A549 (cell line): ENCODE measurements around the gene DCAF7. TPM values are rescaled to one million over a fixed set of nuclear protein-coding genes. Genes with fewer than 3 reads are reported as not detected.

Experiments used
- ATAC-seq, 2 experiments: fragments of 200-7000 bp in 1 of 2; fragments of >200 bp in 1 of 2; cut with Nextera tagmentation in 1 of 2; cut with Tn5 transposase in 1 of 2; 3 replicates each; pipeline versions ENCODE4 v1.8.0 to v1.9.1; 2018 to 2020; ENCODE audit warnings: mild to moderate bottlenecking in 1 of 2, moderate library complexity in 1 of 2
- CTCF ChIA-PET: fragments of 300-600 bp; sonication (Branson Sonifier 250); formaldehyde crosslinking; extraction: SDS; loops from one replicate; lab custom pipeline; 2021; ENCODE audit warnings: antibody characterized with exemption, inconsistent platforms; lab: Yijun Ruan, JAX
- POLR2A ChIA-PET: fragments of 350-600 bp; formaldehyde crosslinking; extraction: SDS; loops from one replicate; lab custom pipeline; 2021; ENCODE audit warnings: antibody characterized with exemption, inconsistent platforms; lab: Yijun Ruan, JAX
- DNase-seq, 2 experiments: peaks; one replicate each; pipeline versions ENCODE4 v3.0.0 to v3.0.0-alpha.2; 2011 to 2016; ENCODE audit warnings: low read depth in 1 of 2, low spot score in 1 of 2
- FAIRE-seq: peaks from 2 replicates; lab custom pipeline; 2011; peaks lifted over from hg19 to GRCh38; lab: Jason Lieb, UNC
- H3K27ac ChIP-seq, 2 experiments: fragments of >200 bp; sonication (Bioruptor Twin); formaldehyde crosslinking; 3 replicates each; pipeline ENCODE4 v1.5.1; 2016 to 2017
- H3K4me1 ChIP-seq: fragments of >200 bp; sonication (Bioruptor Twin); formaldehyde crosslinking; 3 replicates; pipeline ENCODE4 v1.6.1; 2016
- H3K4me2 ChIP-seq: fragments of >200 bp; sonication (Bioruptor Twin); formaldehyde crosslinking; 3 replicates; pipeline ENCODE4 v1.6.1; 2016
- H3K4me3 ChIP-seq: fragments of >200 bp; sonication (Bioruptor Twin); formaldehyde crosslinking; 3 replicates; pipeline ENCODE4 v1.5.1; 2016
- H3K9me3 ChIP-seq: fragments of >200 bp; sonication (Bioruptor Twin); formaldehyde crosslinking; 3 replicates; pipeline ENCODE4 v1.6.1; 2016
- BCL3 ChIP-seq: fragments of >200 bp; sonication (Bioruptor Twin); formaldehyde crosslinking; IDR thresholded peaks from 3 replicates; pipeline ENCODE4 v1.6.1; 2016
- BHLHE40 ChIP-seq: IDR thresholded peaks from 2 replicates; pipeline ENCODE4 v1.6.1; 2012; ENCODE audit warnings: low read depth, low read length, inconsistent platforms
- CBX2 ChIP-seq: fragments of 200-600 bp; sonication (generic); IDR thresholded peaks from 2 replicates; pipeline ENCODE4 v1.6.1; 2016; ENCODE audit warnings: low read depth, mild to moderate bottlenecking, borderline replicate concordance
- CBX8 ChIP-seq: fragments of 200-600 bp; sonication (generic); IDR thresholded peaks from 2 replicates; pipeline ENCODE4 v1.6.1; 2016
- CEBPB ChIP-seq, 2 experiments: fragments of >200 bp in 1 of 2; sonication (Bioruptor Twin) in 1 of 2; formaldehyde crosslinking in 1 of 2; IDR thresholded peaks; 2 replicates each; pipeline ENCODE4 v1.6.1; 2012 to 2016
- CHD4 ChIP-seq: fragments of 200-600 bp; sonication (generic); IDR thresholded peaks from 2 replicates; pipeline ENCODE4 v1.6.1; 2016; ENCODE audit warnings: antibody characterized with exemption, mild to moderate bottlenecking, borderline replicate concordance
- E2F6 ChIP-seq: IDR thresholded peaks from 2 replicates; pipeline ENCODE4 v1.6.1; 2012; ENCODE audit warnings: low read depth, borderline replicate concordance
- EHF ChIP-seq: fragments of 250-450 bp; sonication (Bioruptor Pico); IDR thresholded peaks from 2 replicates; pipeline ENCODE4 v1.5.0; 2020; ENCODE audit warnings: mild to moderate bottlenecking
- ELK1 ChIP-seq: fragments of 150-350 bp; IDR thresholded peaks from 2 replicates; pipeline ENCODE4 v1.6.1; 2014; ENCODE audit warnings: low read depth, mild to moderate bottlenecking, low read length
- EP300 ChIP-seq, 2 experiments: fragments of >200 bp; sonication (Bioruptor Twin); formaldehyde crosslinking; IDR thresholded peaks; 2 replicates in 1 of 2; 3 replicates in 1 of 2; pipeline ENCODE4 v1.6.1; 2016 to 2017
- ESRRA ChIP-seq: fragments of 150-350 bp; IDR thresholded peaks from 2 replicates; pipeline ENCODE4 v1.6.1; 2014; ENCODE audit warnings: mild to moderate bottlenecking, low read length, borderline replicate concordance
- FOSL2 ChIP-seq, 2 experiments: fragments of 450-650 bp in 1 of 2; fragments of >200 bp in 1 of 2; sonication (Bioruptor Twin) in 1 of 2; formaldehyde crosslinking; IDR thresholded peaks; 2 replicates each; pipeline versions ENCODE4 v1.5.0 to v1.6.1; 2016 to 2020; ENCODE audit warnings: mild to moderate bottlenecking in 1 of 2, moderate library complexity in 1 of 2
- FOXS1 ChIP-seq: fragments of 250-450 bp; sonication (Bioruptor Pico); IDR thresholded peaks from 2 replicates; pipeline ENCODE4 v1.5.0; 2020; ENCODE audit warnings: mild to moderate bottlenecking, moderate library complexity
- HES2 ChIP-seq: fragments of >200 bp; sonication (Bioruptor Twin); formaldehyde crosslinking; IDR thresholded peaks from 2 replicates; pipeline ENCODE4 v1.6.1; 2016
- HMGXB4 ChIP-seq: fragments of 250-450 bp; sonication (Bioruptor Pico); IDR thresholded peaks from 2 replicates; pipeline ENCODE4 v1.5.0; 2021; ENCODE audit warnings: mild to moderate bottlenecking, moderate library complexity, borderline replicate concordance
- HOXA7 ChIP-seq: fragments of 250-450 bp; sonication (Bioruptor Pico); IDR thresholded peaks from 2 replicates; pipeline ENCODE4 v1.5.0; 2020; ENCODE audit warnings: mild to moderate bottlenecking, moderate library complexity
- JUN ChIP-seq, 2 experiments: fragments of >200 bp; sonication (Bioruptor Twin); formaldehyde crosslinking; IDR thresholded peaks; 2 replicates in 1 of 2; 3 replicates in 1 of 2; pipeline ENCODE4 v1.6.1; 2016 to 2017
- JUNB ChIP-seq: fragments of >200 bp; sonication (Bioruptor Twin); formaldehyde crosslinking; IDR thresholded peaks from 2 replicates; pipeline ENCODE4 v1.6.1; 2016
- KDM5A ChIP-seq: fragments of 200-600 bp; sonication (generic); IDR thresholded peaks from 2 replicates; pipeline ENCODE4 v1.6.1; 2016; ENCODE audit warnings: antibody characterized with exemption, mild to moderate bottlenecking
- MAFK ChIP-seq: fragments of 450-650 bp; IDR thresholded peaks from 2 replicates; pipeline ENCODE4 v1.6.1; 2014; ENCODE audit not compliant: partially characterized antibody
- MAZ ChIP-seq: fragments of 150-350 bp; IDR thresholded peaks from 2 replicates; pipeline ENCODE4 v1.6.1; 2014; ENCODE audit warnings: antibody characterized with exemption, low read depth, low read length, borderline replicate concordance
- NPAS2 ChIP-seq: fragments of 250-450 bp; sonication (Bioruptor Pico); IDR thresholded peaks from 2 replicates; pipeline ENCODE4 v1.8.0; 2022; ENCODE audit warnings: mild to moderate bottlenecking, moderate library complexity, borderline replicate concordance
- NR3C1 ChIP-seq: fragments of >200 bp; sonication (Bioruptor Twin); formaldehyde crosslinking; IDR thresholded peaks from 3 replicates; pipeline ENCODE4 v1.6.1; 2017
- POLR2A ChIP-seq: IDR thresholded peaks from 2 replicates; pipeline ENCODE4 v1.6.1; 2012; ENCODE audit warnings: mild to moderate bottlenecking, low read length
- POLR2AphosphoS2 ChIP-seq: conservative IDR thresholded peaks from 2 replicates; pipeline ENCODE4 v1.6.1; 2012; ENCODE audit warnings: low read length, improper control_type of control experiment, inconsistent platforms
- RAD21 ChIP-seq, 2 experiments: fragments of >200 bp in 1 of 2; sonication (Bioruptor Twin) in 1 of 2; formaldehyde crosslinking in 1 of 2; IDR thresholded peaks in 1 of 2; conservative IDR thresholded peaks in 1 of 2; 2 replicates in 1 of 2; 3 replicates in 1 of 2; pipeline ENCODE4 v1.6.1; 2012 to 2018; ENCODE audit warnings: inconsistent platforms in 1 of 2
- RARB ChIP-seq: fragments of 250-450 bp; sonication (Bioruptor Pico); IDR thresholded peaks from 2 replicates; pipeline ENCODE4 v1.8.0; 2021; ENCODE audit warnings: mild to moderate bottlenecking, moderate library complexity
- RNF2 ChIP-seq: fragments of 200-600 bp; sonication (generic); IDR thresholded peaks from 2 replicates; pipeline ENCODE4 v1.6.1; 2016; ENCODE audit warnings: low read depth, mild to moderate bottlenecking, antibody characterized with exemption, moderate library complexity, borderline replicate concordance
- SMC3 ChIP-seq: fragments of >200 bp; sonication (Bioruptor Twin); formaldehyde crosslinking; IDR thresholded peaks from 3 replicates; pipeline ENCODE4 v1.6.1; 2018; ENCODE audit warnings: inconsistent platforms
- SREBF2 ChIP-seq: fragments of 450-650 bp; IDR thresholded peaks from 2 replicates; pipeline ENCODE4 v1.6.1; 2014; ENCODE audit warnings: mild to moderate bottlenecking, moderate library complexity
- TFCP2L1 ChIP-seq: fragments of 250-450 bp; sonication (Bioruptor Pico); IDR thresholded peaks from 2 replicates; pipeline ENCODE4 v1.5.0; 2021; ENCODE audit warnings: mild to moderate bottlenecking
- TP53 ChIP-seq: fragments of 250-450 bp; sonication (Bioruptor Pico); IDR thresholded peaks from 2 replicates; pipeline ENCODE4 v1.5.0; 2021; ENCODE audit warnings: mild to moderate bottlenecking, moderate library complexity
- ZSCAN20 ChIP-seq: fragments of 250-450 bp; sonication (Bioruptor Pico); IDR thresholded peaks from 2 replicates; pipeline ENCODE4 v1.8.0; 2022; ENCODE audit warnings: mild to moderate bottlenecking, moderate library complexity
- WGBS: methylation state at CpG from one replicate; pipeline ENCODE4 v1.1.6; 2017; ENCODE audit errors: missing lambda C conversion rate; 5-methylcytosine and 5-hydroxymethylcytosine counted together
- polyA plus RNA-seq, 4 experiments: library from polyadenylated mRNA; depleted of rRNA in 3 of 4; stranded (reverse); fragments of >200 nt; fragmentation: RNase III in 1 of 4; extraction: RNeasy Plus Mini Kit Qiagen cat#74134 plus additional on column Dnase treatment in 1 of 4; gene quantifications; 2 replicates in 3 of 4; 3 replicates in 1 of 4; pipeline ENCODE4 v1.2.3, GENCODE V29; 2011 to 2017
- TF ChIP-seq, protein P1 (sequence below): IDR thresholded peaks from 2 replicates; pipeline ENCODE4 v1.6.1; 2012
- TF ChIP-seq, protein P2 (sequence below): IDR thresholded peaks from 2 replicates; pipeline ENCODE4 v1.6.1; 2012

DCAF7 gene
- polyA plus RNA-seq, 2 of the 4 experiments (the other 2 are of a cell fraction) = 37.9 to 51.4 TPM

- FAIRE-seq = no peak
- TF ChIP-seq POLR2A = peak; percentile 75
- TF ChIP-seq, protein P1, sequence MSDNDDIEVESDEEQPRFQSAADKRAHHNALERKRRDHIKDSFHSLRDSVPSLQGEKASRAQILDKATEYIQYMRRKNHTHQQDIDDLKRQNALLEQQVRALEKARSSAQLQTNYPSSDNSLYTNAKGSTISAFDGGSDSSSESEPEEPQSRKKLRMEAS = peak; percentile 95
- TF ChIP-seq FOXS1 = no peak
- no peak for TF ChIP-seq RNF2
- TF ChIP-seq ZSCAN20 = no peak
- no peak for TF ChIP-seq SREBF2
- TF ChIP-seq HMGXB4 (CRISPR knock-in tag) = 0 out of 2 replicates have a peak, but pooled peaks have one; percentile 68
- peak in 1 of 2 experiments; percentile 28; a peak in 1 of 4 replicates for TF ChIP-seq CEBPB (IDR thresholded peaks at IDR 0.05)
- TF ChIP-seq ELK1 = no peak
- no peak for TF ChIP-seq JUNB
- TF ChIP-seq POLR2AphosphoS2 = no peak
- no peak for TF ChIP-seq RARB (CRISPR knock-in tag)
- peak; percentile 86 for TF ChIP-seq TFCP2L1
- TF ChIP-seq RAD21 (conservative IDR thresholded peaks at IDR 0.05 in 1 of 2, IDR thresholded peaks at IDR 0.05 in 1 of 2) = 0 out of 5 replicates have a peak, but pooled peaks of 1 of the 2 experiments have one; percentile 17
- TF ChIP-seq JUN (IDR thresholded peaks at IDR 0.05) = peak; percentile 82 to 97
- no peak for TF ChIP-seq NR3C1
- TF ChIP-seq HES2 = no peak
- peak; percentile 96 for TF ChIP-seq KDM5A
- no peak for TF ChIP-seq BHLHE40
- no peak for TF ChIP-seq EP300 (IDR thresholded peaks at IDR 0.05)
- TF ChIP-seq SMC3 = peak; percentile 26; the same call in 1 of the 3 replicates
- no peak for TF ChIP-seq MAFK
- TF ChIP-seq MAZ = peak; percentile 84; the same call in 1 of the 2 replicates
- TF ChIP-seq EHF = no peak
- peak; percentile 78 for TF ChIP-seq ESRRA
- TF ChIP-seq TP53 (CRISPR knock-in tag) = 0 out of 2 replicates have a peak, but pooled peaks have one; percentile 23
- TF ChIP-seq CBX2 = no peak
- TF ChIP-seq, protein P2, sequence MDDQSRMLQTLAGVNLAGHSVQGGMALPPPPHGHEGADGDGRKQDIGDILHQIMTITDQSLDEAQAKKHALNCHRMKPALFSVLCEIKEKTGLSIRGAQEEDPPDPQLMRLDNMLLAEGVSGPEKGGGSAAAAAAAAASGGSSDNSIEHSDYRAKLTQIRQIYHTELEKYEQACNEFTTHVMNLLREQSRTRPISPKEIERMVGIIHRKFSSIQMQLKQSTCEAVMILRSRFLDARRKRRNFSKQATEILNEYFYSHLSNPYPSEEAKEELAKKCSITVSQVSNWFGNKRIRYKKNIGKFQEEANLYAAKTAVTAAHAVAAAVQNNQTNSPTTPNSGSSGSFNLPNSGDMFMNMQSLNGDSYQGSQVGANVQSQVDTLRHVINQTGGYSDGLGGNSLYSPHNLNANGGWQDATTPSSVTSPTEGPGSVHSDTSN = peak; percentile 85
- TF ChIP-seq E2F6 = peak; percentile 85
- no peak for TF ChIP-seq CHD4
- no peak for TF ChIP-seq HOXA7 (CRISPR knock-in tag)
- TF ChIP-seq FOSL2 (IDR thresholded peaks at IDR 0.05) = no peak
- peak; percentile 31 for TF ChIP-seq FOSL2 (CRISPR knock-in tag; IDR thresholded peaks at IDR 0.05)
- peak; percentile 79 for TF ChIP-seq BCL3
- no peak for TF ChIP-seq NPAS2
- TF ChIP-seq CBX8 = no peak
Measured at GRCh38 chr17:63600569-63601438, 50.5 kb downstream of the DCAF7 start, which contains the start of gene TACO1. Gene TACO1 (plus strand): TSS chr17:63600895. CDS start chr17:63601084, 189 bp downstream.

More at GRCh38 chr17:63600569-63601438, 50.5 kb downstream of the DCAF7 start, which contains the start of gene TACO1:
- CTCF ChIA-PET = interaction anchor here (1.4 to 6.8 kb wide), 4 partner anchors 12 to 176 kb away, joined by 4 to 80 read pairs (median 11); no protein-coding TSS in a partner anchor
- Histone ChIP-seq H3K9me3 (no peaks in the 10 kb centered on the region), H3K4me3 (peak within 1 kb of the TSS; percentile 88), H3K27ac (peak within 1 kb of the TSS; percentile 90 to 95), H3K4me1 (peaks cover 13% of the 10 kb centered on the region), H3K4me2 (peak within 1 kb of the TSS; percentile 82)
- ATAC-seq (peak; percentile 94 to 95), DNase-seq (peak; percentile 90 to 91)
- POLR2A ChIA-PET = interaction anchor here (1.0 to 2.0 kb wide), 5 partner anchors 14 to 173 kb away, joined by 3 to 11 read pairs (median 4); partner anchors contain the start of genes CCDC47, DCAF7, DDX42 and MAP3K3
- WGBS = 2% methylated on average over 46 of the region's 61 CpGs
